Inferior parietal cortex (tissue), 1 donor: Measurements from ENCODE around the gene PANK1.

ENCODE experiments used
- DNase-seq: peaks from one replicate; pipeline ENCODE4 v3.0.0-alpha.2; 2016; ENCODE audit errors: extremely low spot score

Gene PANK1

GRCh38 chr10:89535171-89536012 lies 109.7 kb downstream of the PANK1 start, which contains the start of gene SLC16A12:
Gene SLC16A12 (minus strand): TSS chr10:89535594. CDS start chr10:89462578, 73,016 bp downstream.
- no peak for DNase-seq

GRCh38 chr10:89534826-89535166 lies 110.2 kb downstream of the PANK1 start:
- no peak for DNase-seq
